Measurements from ENCODE around the gene WDFY3.

Gene WDFY3

GRCh38 chr4:84940960-84941359 is 25.5 kb downstream of the WDFY3 start:
- DNase-seq = no peak

- DNase-seq = no peak
Observed at GRCh38 chr4:84939113-84939512, 27.4 kb downstream of the WDFY3 start.

DNA sequence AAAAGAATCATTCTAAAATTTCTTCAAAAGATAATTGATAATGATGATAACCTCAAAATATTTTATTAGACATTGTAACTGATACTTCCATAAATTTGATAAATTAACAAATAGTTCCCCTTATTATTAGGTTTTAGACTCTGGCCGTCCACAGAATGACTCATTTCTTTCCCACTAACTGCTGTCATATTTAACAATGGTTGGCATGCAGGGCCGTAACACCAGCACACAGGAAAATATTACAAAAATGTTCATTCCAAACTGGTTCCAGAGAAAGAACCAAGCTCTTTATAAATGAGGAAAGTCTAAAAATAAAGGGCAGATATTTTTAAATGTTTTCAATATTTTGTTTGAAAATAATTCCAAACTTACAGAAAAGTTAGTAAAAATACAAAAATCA is 28.2 kb downstream of the WDFY3 start:
- DNase-seq = no peak

DNA sequence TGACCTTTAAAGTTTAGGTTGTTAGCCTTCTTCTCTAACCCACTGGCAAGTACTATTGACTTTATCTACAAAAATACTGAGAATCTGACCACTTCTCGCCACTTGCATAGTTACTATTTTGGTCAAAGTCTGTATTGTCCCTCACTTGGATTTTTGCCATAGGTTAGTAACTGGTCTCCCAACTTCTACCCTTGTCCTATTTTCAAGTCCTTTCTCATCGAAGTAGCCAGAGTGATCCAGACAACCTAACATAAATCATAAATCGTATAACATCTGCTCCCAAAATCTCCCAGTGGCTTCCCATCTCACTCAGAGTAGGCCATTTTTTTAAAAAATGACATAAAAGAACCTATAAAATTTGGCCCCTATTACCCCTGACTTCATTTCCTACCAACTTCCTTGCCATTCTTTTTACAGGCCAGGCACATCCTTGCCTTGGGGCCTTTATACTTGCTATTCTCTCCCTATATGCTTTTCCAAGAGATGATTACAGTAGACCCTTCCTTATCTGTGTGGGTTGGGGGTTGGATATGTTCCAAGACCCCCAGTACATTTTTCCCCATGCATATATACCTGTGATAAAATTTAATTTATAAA is 29.0 kb downstream of the WDFY3 start:
- no peak for DNase-seq

GRCh38 chr4:84936123-84936522 is 30.4 kb downstream of the WDFY3 start:
- no peak for DNase-seq

- no peak for DNase-seq
Observed at GRCh38 chr4:84932462-84932861, 34.0 kb downstream of the WDFY3 start.

DNA sequence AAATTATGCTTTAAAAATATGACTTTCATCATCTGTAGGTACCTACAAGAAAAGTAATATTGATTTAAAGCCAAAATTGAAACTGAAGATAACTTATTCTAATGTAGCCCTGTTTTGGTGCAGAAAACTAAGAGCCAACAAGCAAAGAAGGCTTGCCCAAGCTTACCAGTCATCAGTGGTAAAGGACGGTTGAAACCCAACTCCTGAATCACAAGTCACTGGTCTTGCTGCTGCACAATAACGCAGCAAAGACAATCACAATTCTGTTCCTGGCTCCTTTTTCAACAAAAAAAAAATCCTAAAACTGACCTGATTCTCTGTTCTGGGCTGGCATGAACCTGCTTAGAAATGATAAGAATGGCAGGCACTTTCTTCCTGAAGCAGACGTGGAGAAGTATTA is 34.5 kb downstream of the WDFY3 start:
- no peak for DNase-seq

GRCh38 chr4:84931274-84931673 is 35.2 kb downstream of the WDFY3 start:
- DNase-seq = no peak

DNA sequence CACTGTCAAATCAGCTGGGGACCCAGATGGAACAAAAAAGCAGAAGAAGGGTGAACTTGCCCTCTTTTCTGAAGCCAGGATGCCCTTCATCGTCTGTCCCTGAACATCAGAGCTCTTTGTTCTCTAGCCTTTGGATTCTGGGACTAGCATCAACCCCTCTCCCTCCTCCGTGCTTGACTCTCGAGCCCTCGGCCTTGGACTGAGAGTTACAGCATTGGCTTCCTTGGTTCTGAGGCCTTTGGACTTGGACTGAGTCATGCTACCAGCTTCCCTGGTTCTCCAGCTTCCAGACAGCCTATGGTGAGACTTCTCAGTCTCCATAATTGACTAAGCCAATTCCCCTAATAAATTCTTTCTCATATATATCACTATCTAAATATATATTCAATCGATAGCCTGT is 38.4 kb downstream of the WDFY3 start:
- DNase-seq = no peak

DNA sequence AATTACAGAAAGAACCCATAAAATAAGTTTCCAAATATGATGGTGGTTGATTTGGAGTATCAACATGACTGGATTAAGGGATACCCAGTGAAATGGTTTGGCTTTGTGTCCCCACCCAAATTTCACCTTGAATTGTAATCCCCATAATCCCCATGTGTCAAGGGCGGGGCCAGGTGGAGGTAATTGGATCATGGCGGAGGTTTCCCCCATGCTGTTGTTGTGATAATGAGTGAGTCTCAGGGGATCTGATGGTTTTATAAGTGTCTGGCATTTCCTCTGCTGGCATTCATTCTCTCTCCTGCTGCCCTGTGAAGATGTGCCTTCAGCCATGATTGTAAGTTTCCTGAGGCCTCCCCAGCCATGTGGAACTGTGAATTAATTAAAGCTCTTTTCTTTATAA is 39.1 kb downstream of the WDFY3 start:
- DNase-seq = no peak

- DNase-seq = no peak
Observed at GRCh38 chr4:84925558-84925957, 40.9 kb downstream of the WDFY3 start.

- no peak for DNase-seq
Observed at GRCh38 chr4:84924434-84924833, 42.1 kb downstream of the WDFY3 start.

- DNase-seq = no peak
Observed at GRCh38 chr4:84920617-84921016, 45.9 kb downstream of the WDFY3 start.

GRCh38 chr4:84917869-84918600 is 48.5 kb downstream of the WDFY3 start:
- DNase-seq = no peak

GRCh38 chr4:84917086-84917821 is 49.2 kb downstream of the WDFY3 start:
- no peak for DNase-seq

- no peak for DNase-seq
Observed at GRCh38 chr4:84916227-84916626, 50.3 kb downstream of the WDFY3 start.

GRCh38 chr4:84915396-84915780 is 51.1 kb downstream of the WDFY3 start:
- no peak for DNase-seq

DNA sequence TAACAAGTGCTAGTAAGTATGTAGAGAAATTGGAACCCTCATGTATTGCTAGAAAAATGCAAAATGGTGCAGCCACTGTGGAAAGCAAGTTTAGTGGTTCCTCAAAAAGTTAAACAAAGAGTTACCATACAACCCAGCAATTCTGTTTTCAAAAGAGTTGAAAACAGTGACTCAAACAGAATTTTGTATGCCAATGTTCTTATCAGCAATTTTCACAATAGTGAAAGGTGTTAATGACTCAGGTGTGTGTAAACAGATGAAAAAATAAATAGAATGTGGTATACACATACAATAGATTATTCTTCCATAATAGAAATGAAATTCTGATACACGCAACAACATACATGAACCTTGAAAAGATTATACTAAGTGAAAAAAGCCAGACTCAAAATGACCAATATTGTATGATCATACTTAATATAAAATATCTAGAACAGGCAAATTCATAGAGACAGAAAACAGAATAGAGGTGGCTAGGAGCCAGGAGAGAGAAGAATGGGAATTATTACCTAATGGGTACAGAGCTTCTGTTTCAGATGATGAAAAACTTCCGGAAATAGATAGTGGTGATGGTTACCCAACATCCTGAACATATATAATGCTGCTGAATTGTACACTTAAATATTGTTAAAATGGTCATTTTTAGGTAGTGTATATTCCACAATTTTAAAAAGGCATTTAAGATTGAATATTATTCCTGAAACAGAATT is 51.6 kb downstream of the WDFY3 start:
- no peak for DNase-seq

GRCh38 chr4:84913176-84913575 is 53.3 kb downstream of the WDFY3 start:
- no peak for DNase-seq

DNA sequence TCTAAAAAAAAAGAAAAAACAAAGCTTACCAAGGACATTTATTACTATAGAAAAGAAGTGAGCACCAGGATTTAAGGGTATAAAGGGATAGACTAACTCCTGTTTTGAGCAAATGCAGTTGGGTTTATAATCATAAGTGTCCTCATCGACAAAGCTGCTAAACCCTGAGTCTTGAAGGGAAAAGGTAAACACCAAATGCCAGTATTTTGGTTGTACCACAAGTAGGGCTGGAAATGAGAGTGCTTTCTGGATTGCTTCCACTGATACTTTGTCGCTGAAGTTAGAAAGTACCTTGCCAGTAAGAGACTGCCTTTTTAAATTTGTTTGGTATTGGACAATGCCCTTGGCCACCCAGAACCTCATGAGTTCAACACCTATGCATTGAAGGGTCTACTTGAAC is 53.7 kb downstream of the WDFY3 start:
- no peak for DNase-seq

- no peak for DNase-seq
Observed at GRCh38 chr4:84908876-84909275, 57.6 kb downstream of the WDFY3 start.

- no peak for DNase-seq
Observed at GRCh38 chr4:84907145-84907544, 59.3 kb downstream of the WDFY3 start.

DNA sequence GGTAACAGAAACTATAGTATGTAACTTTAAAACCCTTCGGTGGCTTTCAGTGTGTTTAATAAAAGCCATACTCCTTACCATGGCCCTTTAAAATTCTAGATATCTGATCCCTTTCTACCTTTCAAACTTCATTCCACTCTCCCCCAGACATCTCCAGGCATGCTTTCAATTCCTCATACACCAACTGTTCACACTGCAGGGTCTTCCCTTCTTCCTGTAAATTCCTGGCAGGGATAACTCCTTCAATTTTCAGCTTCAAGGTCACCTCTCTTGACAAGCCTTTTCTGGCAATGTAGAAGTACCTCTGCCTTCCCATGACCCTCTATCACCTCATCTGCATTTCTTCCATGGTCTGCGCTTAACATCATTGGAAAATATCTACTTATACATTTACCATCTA is 60.8 kb downstream of the WDFY3 start:
- DNase-seq = no peak

All from activated CD8-positive, alpha-beta memory T cell treated with anti-CD3 and anti-CD28 coated beads, Interleukin-2, amount 50 U/mL, for 4 hours (primary cell).